Mesothelial cell of epicardium (in vitro differentiated cells): ENCODE results near the gene TMEM250. TPM values are rescaled to one million over a fixed set of nuclear protein-coding genes. Genes with fewer than 3 reads are reported as not detected.
"Not testable (repeated sequence)": the region's sequence is repeated elsewhere in the genome, so short reads cannot be mapped to it uniquely, and the experiment has no call there.

ENCODE experiments used
- DNase-seq, 2 experiments: peaks; one replicate each; pipeline ENCODE4 v3.0.0; 2021; ENCODE audit warnings: low spot score in 2 of 2; ENCODE audit not compliant: unreplicated experiment in 2 of 2
- H3K27ac Mint-ChIP-seq: 2 replicates; pipeline ENCODE4 v1.8.0; 2021; ENCODE audit warnings: mixed read lengths
- H3K27me3 Mint-ChIP-seq: 2 replicates; pipeline ENCODE4 v1.8.0; 2021; ENCODE audit warnings: low read depth, mixed read lengths
- H3K36me3 Mint-ChIP-seq: 2 replicates; pipeline ENCODE4 v1.8.0; 2021; ENCODE audit warnings: mixed read lengths
- H3K4me1 Mint-ChIP-seq: 2 replicates; pipeline ENCODE4 v1.8.0; 2021; ENCODE audit warnings: mixed read lengths
- H3K4me3 Mint-ChIP-seq: 2 replicates; pipeline ENCODE4 v1.8.0; 2021; ENCODE audit warnings: mild to moderate bottlenecking, moderate library complexity, mixed read lengths
- H3K9me3 Mint-ChIP-seq: 2 replicates; pipeline ENCODE4 v1.8.0; 2021; ENCODE audit warnings: mixed read lengths
- total RNA-seq: library from RNA; stranded (reverse); gene quantifications from 3 replicates; pipeline ENCODE4 v1.2.1, GENCODE V29; 2021
- TF ChIP-seq, protein P1 (sequence below): fragments of 200-600 bp; sonication (generic); IDR thresholded peaks from one replicate; pipeline ENCODE4 v1.5.0; 2021; ENCODE audit warnings: antibody characterized with exemption; ENCODE audit not compliant: unreplicated experiment

Gene TMEM250
- total RNA-seq, 1 donor from 2014 or later: 35.3 TPM

- Mint-ChIP-seq H3K4me1 (peaks cover 8% of the 10 kb centered on the region), H3K36me3 (no peaks in the 10 kb centered on the region), H3K27ac (no peak overlapping the region), H3K27me3 (peaks cover 32% of the 10 kb centered on the region), H3K9me3 (no peaks in the 10 kb centered on the region), H3K4me3 (no peak overlapping the region)
- peak in 1 of 2 experiments; percentile 16 for DNase-seq
- TF ChIP-seq, protein P1, sequence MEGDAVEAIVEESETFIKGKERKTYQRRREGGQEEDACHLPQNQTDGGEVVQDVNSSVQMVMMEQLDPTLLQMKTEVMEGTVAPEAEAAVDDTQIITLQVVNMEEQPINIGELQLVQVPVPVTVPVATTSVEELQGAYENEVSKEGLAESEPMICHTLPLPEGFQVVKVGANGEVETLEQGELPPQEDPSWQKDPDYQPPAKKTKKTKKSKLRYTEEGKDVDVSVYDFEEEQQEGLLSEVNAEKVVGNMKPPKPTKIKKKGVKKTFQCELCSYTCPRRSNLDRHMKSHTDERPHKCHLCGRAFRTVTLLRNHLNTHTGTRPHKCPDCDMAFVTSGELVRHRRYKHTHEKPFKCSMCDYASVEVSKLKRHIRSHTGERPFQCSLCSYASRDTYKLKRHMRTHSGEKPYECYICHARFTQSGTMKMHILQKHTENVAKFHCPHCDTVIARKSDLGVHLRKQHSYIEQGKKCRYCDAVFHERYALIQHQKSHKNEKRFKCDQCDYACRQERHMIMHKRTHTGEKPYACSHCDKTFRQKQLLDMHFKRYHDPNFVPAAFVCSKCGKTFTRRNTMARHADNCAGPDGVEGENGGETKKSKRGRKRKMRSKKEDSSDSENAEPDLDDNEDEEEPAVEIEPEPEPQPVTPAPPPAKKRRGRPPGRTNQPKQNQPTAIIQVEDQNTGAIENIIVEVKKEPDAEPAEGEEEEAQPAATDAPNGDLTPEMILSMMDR: no peak
These were observed 34.8 kb upstream of the TMEM250 start for GRCh38 chr9:136153381-136154065.

GRCh38 chr9:136152931-136153330, 34.3 kb upstream of the TMEM250 start:
- Mint-ChIP-seq H3K9me3 (no peaks in the 10 kb centered on the region), H3K27ac (no peak overlapping the region), H3K4me3 (no peak overlapping the region), H3K4me1 (peaks cover 9% of the 10 kb centered on the region), H3K27me3 (peaks cover 32% of the 10 kb centered on the region), H3K36me3 (no peaks in the 10 kb centered on the region)
- peak in 1 of 2 experiments; percentile 14 for DNase-seq
- TF ChIP-seq, protein P1: no peak

DNA sequence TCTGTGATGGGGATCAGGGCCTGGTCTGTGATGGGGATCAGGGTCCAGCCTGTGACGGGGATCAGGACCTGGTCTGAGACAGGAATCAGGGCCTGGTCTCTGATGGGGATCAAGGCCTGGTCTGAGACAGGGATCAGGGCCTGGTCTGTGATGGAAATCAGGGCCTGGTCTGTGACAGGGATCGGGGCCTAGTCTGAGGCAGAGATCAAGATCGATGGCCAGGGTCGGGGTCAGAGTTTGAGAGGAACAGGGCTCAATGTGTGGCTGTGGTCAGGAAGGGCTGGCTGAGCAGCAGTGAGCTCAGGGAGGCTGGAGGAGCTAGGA, 33.8 kb upstream of the TMEM250 start:
- DNase-seq: peak in 1 of 2 experiments; percentile 13
- H3K4me3 Mint-ChIP-seq: no peak overlapping the region
- peaks cover 30% of the 10 kb centered on the region for H3K27me3 Mint-ChIP-seq
- no peaks in the 10 kb centered on the region for H3K9me3 Mint-ChIP-seq
- no peak overlapping the region for H3K27ac Mint-ChIP-seq
- H3K4me1 Mint-ChIP-seq: peaks cover 9% of the 10 kb centered on the region
- TF ChIP-seq, protein P1: no peak
- no peaks in the 10 kb centered on the region for H3K36me3 Mint-ChIP-seq

- no peak overlapping the region for H3K27ac Mint-ChIP-seq
- no peaks in the 10 kb centered on the region for H3K9me3 Mint-ChIP-seq
- peaks cover 27% of the 10 kb centered on the region for H3K27me3 Mint-ChIP-seq
- DNase-seq: peak in 1 of 2 experiments; percentile 12
- no peaks in the 10 kb centered on the region for H3K36me3 Mint-ChIP-seq
- TF ChIP-seq, protein P1: no peak
- no peak overlapping the region for H3K4me3 Mint-ChIP-seq
- peaks cover 6% of the 10 kb centered on the region for H3K4me1 Mint-ChIP-seq
These were observed 33.3 kb upstream of the TMEM250 start for GRCh38 chr9:136151848-136152542.

- peak in 1 of 2 experiments; percentile 10 for DNase-seq
- TF ChIP-seq, protein P1: no peak
- Mint-ChIP-seq H3K4me1 (peaks cover 1% of the 10 kb centered on the region), H3K27ac (no peak overlapping the region), H3K27me3 (peaks cover 25% of the 10 kb centered on the region), H3K9me3 (no peaks in the 10 kb centered on the region), H3K36me3 (no peaks in the 10 kb centered on the region), H3K4me3 (no peak overlapping the region)
These were observed 32.6 kb upstream of the TMEM250 start for GRCh38 chr9:136151214-136151804.

GRCh38 chr9:136150664-136151213, 32.1 kb upstream of the TMEM250 start:
- DNase-seq, H3K9me3 Mint-ChIP-seq, H3K4me3 Mint-ChIP-seq, H3K36me3 Mint-ChIP-seq, H3K4me1 Mint-ChIP-seq, H3K27ac Mint-ChIP-seq: not testable (repeated sequence)
- peaks cover 27% of the 10 kb centered on the region for H3K27me3 Mint-ChIP-seq
